A673 (cell line): ENCODE data around the gene TENM4.

Source experiments
- CTCF ChIP-seq: fragments of 300-800, 200-600 bp; sonication (generic); conservative IDR thresholded peaks from 2 replicates; pipeline ENCODE4 v1.5.1; 2017; ENCODE audit warnings: low read depth, mild to moderate bottlenecking, antibody characterized with exemption, low read length, moderate library complexity, mixed read lengths
- EZH2 ChIP-seq: fragments of 200-600 bp; sonication (generic); IDR thresholded peaks from 2 replicates; pipeline ENCODE4 v1.6.1; 2017; ENCODE audit warnings: borderline replicate concordance, low read depth, mild to moderate bottlenecking, mixed read lengths, antibody characterized with exemption, low read length; ENCODE audit not compliant: poor library complexity, severe bottlenecking

DNA sequence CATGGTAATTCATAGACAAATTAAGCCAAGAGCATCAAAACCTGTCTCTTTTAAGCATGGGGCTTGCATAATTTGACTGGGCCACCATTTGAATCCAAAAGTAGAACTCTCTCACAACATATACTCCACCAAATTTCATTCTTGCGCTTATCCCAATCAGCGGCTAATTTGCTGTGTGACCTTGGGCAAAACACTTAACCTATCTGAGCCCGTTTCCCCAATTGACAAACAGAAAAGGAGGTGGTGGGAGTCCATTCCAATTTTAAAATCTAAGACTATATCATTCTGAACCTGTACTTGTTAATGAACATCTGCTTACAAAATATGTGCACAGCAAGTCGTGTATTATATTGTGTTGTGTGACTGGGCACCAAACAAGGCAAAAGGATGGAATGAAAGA lies 528.1 kb downstream of the TENM4 start:
- TF ChIP-seq CTCF, result no peak
- TF ChIP-seq EZH2, result no peak
